ENCODE measurements around the gene SKIC2.
"Not testable (repeated sequence)": the region's sequence is repeated elsewhere in the genome, so short reads cannot be mapped to it uniquely, and the experiment has no call there.

Gene SKIC2

GRCh38 chr6:31968791-31969711 is 10.1 kb downstream of the SKIC2 start:
- DNase-seq, result no peak

DNA sequence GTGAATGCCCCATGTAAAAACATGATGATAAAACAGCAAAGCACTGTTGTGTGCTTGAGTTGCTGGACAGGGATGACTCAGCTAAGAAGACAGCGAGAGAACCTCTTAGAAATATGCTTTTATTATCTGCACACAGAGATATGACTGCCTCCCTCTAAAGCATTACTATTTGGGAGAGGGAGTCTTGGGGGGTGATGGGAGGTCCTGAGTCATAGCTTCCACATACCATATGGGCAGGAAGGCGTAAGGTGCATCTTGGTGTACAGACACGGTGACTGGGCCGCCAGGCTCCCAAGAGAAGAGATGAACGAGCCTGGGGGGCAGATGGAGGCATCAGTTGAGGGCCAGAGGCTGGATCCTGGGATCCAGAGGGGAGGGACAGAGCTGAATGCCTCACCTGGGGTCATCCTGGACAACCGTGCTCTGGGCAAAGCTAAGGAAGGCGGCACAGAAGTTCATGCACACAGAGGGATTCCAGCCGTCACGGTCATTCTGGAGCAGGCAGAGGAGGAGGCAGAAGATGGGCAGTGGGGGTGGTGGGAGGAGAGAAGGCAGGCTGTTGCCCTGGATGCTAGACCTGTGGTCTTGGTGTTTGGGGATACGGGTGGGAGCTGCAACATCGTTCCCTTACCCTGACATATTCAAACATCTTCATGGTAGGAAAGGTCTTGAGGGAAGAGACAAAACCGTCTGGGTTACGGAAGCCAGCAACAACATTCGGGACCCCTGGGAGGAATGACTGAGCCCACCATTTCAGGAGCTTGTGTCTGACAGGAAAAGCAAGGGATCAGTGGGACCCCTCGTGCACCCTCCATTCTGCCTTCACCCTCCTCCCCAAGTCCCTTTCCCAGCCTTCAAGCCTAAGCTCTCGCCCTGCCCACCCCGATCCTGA is 11.0 kb downstream of the SKIC2 start:
- DNase-seq, result no peak

- DNase-seq, result peak in 1 of 56 donors; percentile 12
Observed at GRCh38 chr6:31970604-31971271, 11.8 kb downstream of the SKIC2 start.

DNA sequence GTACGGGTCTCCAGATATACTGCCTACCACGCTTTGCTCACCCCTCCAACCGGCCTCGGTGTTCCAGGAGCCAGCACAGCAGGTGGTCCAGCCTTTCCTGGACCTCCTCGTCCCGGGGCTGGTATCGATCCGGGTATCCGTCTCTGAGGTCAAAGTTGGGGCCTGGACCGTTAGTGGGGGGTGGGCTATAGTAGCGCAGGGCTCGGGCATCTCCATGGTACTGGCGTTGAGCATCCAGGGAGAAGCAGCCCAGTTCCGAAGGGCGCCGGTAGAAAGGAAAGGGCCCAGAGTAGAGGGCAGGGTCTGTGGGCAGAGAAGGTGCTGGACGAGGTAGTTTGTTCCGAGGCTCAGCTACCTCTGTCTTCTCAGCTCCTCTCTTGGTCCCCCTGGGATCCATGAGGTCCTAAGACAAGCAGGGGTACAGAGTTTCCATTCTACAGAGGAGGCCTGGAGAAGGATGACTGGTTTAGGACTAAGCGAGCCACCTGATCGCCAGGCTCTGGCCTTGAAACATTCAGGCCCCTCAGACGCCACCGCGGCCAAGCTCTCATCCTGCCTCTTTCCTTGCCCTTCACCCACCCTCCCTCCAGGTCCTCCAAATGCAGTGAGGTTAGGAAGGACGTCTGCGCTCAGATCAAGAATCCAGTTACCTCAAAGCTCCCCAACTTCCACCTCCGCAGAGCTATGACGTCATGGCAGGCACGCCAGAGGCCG is 12.5 kb downstream of the SKIC2 start:
- no peak for DNase-seq

GRCh38 chr6:31971993-31972708 is 13.2 kb downstream of the SKIC2 start, which contains the start of gene DXO:
Gene DXO, minus strand, starts transcription at chr6:31972138. Its CDS starts 463 bp downstream, at chr6:31971675.
- peak; percentile 86 to 100 (median 94) for DNase-seq

- DNase-seq, result peak in 1 of 56 donors; percentile 57
Observed at GRCh38 chr6:31972709-31973350, 13.9 kb downstream of the SKIC2 start.

DNA sequence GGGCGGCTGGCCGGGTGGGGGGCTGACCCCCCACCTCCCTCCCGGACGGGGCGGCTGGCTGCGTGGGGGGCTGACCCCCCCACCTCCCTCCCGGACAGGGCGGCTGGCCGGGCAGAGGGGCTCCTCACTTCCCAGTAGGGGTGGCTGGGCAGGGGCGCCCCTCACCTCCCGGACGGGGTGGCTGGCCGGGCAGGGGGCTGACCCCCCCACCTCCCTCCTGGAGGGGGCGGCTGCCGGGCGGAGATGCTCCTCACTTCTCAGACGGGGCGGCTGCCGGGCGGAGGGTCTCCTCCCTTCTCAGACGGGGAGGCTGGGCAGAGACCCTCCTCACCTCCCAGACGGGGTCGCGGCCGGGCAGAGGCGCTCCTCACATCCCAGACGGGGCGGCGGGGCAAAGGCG is 17.1 kb downstream of the SKIC2 start:
- DNase-seq, result not testable (repeated sequence)

GRCh38 chr6:31977816-31978431 is 18.9 kb downstream of the SKIC2 start:
- DNase-seq, result no peak

GRCh38 chr6:31978831-31979230 is 19.9 kb downstream of the SKIC2 start:
- no peak for DNase-seq

DNA sequence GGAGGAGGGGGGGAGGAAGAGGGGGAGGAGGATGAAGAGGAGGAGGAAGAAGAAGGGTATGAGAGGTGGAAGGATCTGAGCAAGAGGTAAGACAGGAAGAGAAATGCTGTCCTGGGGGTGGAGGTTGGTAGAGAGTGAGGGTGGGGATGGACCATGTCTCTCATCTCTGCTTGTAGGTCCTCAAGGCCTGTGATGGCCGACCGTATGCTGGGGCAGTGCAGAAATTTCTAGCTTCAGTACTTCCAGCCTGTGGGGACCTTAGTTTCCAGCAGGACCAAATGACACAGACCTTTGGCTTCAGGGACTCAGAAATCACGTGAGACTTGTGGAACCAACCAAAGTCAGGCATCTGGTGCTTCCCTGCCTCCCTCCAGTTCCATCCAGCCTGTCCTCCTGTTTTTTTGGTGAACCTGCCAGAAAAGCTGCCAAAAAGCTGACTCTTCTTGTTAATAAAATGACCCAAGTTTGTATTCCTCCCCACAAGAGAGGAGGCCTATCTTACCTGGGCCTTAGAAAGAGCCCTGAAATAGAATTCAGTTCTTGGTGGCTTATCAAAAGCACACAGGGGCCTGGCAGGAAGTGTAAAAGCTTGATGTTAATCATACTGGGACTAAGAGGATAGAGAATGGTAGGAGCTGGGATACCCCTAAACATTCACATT is 20.4 kb downstream of the SKIC2 start:
- no peak for DNase-seq

DNA sequence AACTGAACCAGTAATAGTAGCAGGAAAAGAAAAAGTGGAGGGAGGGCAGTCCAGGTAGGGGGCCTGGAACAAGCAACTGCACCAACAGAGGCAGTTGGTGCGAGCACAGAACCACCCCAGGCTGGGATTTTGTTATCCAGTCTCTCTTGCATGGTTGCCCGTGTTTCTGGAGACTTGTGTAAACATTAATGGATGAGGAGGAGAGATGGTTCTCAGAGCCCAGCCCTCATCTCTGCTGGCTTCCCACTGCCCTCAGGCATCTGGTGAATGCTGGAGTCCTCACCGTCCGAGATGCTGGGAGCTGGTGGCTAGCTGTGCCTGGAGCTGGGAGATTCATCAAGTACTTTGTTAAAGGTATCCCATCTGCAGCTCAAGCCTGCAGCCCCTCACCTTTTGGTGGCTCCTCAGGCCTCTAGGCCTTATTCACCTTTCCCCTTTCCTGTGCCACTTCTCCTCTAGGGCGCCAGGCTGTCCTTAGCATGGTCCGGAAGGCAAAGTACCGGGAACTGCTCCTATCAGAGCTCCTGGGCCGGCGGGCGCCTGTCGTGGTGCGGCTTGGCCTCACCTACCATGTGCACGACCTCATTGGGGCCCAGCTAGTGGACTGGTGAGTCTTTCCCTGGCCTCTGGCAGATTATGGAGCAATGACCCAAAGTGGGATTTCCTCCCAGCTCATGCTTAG is 21.4 kb downstream of the SKIC2 start:
- not testable (repeated sequence) for DNase-seq

DNA sequence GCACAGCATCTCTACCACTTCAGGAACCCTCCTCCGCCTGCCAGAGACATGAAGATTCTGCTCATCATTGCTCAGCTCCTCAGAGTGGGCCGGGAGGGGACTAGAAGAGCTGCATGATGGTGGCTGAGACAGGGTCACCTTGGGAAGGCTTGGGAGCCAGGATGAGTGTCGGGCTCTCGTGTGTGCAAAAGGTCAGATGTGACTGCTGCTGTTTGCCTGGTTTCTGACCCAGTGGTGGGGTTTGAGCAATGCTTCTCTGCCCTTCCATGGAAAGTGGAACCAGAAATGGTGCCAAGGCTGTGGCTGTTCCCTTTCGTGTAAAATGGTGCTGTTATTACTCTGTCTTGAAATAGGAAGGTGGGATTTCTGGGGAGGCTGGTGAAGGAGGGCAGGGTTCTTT is 22.0 kb downstream of the SKIC2 start:
- DNase-seq, result not testable (repeated sequence)

GRCh38 chr6:31981744-31982143 is 22.8 kb downstream of the SKIC2 start, which contains the start of gene C4A:
Gene C4A, plus strand, starts transcription at chr6:31982057. Its CDS starts 51 bp downstream, at chr6:31982108.
- DNase-seq, result not testable (repeated sequence)

DNA sequence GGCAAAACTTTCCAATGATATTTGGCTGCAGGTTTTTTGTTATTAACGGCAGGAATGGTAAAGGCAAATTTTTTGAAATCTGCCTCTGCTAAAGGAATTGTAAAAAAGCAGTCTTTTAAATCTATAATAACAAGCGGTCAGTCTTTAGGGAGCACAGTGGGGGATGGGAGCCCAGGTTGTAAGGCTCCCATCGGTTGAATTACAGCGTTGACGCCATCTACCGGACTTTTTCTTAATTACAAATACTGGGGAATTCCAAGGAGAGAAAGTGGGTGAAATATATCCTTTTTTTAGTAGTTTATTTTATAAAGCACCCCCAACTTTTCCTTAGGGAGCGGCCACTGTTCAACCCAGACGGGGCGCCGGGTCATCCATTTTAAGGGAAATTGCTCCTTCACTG is 30.4 kb downstream of the SKIC2 start:
- not testable (repeated sequence) for DNase-seq

GRCh38 chr6:31994421-31994820 is 35.4 kb downstream of the SKIC2 start:
- not testable (repeated sequence) for DNase-seq

GRCh38 chr6:31996385-31996784 is 37.4 kb downstream of the SKIC2 start:
- not testable (repeated sequence) for DNase-seq

GRCh38 chr6:32002546-32003268 is 43.7 kb downstream of the SKIC2 start:
- DNase-seq, result not testable (repeated sequence)
